Astrocyte (in vitro differentiated cells and primary cell): ENCODE measurements around the gene DCLK1. TPM values are rescaled to one million over a fixed set of nuclear protein-coding genes. Genes with fewer than 3 reads are reported as not detected.

Source experiments
- DNase-seq: peaks from one replicate; pipeline ENCODE4 v3.0.0-alpha.2; 2010; ENCODE audit warnings: low read depth
- FAIRE-seq: peaks from 2 replicates; lab custom pipeline; 2011; peaks lifted over from hg19 to GRCh38; lab: Jason Lieb, UNC
- H2AFZ ChIP-seq: 2 replicates; pipeline ENCODE4 v1.6.0; 2012; ENCODE audit warnings: low read depth, low read length, inconsistent platforms
- H3K27ac ChIP-seq: 2 replicates; pipeline ENCODE4 v1.5.1; 2011; ENCODE audit warnings: low read depth, low read length, inconsistent platforms
- H3K27me3 ChIP-seq: 2 replicates; pipeline ENCODE4 v1.6.0; 2011; ENCODE audit warnings: low read length, inconsistent platforms; ENCODE audit not compliant: insufficient read depth
- H3K36me3 ChIP-seq: 2 replicates; pipeline ENCODE4 v1.5.1; 2011; ENCODE audit warnings: low read length, inconsistent platforms; ENCODE audit not compliant: insufficient read depth
- H3K4me1 ChIP-seq: 2 replicates; pipeline ENCODE4 v1.5.1; 2011; ENCODE audit warnings: low read length, inconsistent platforms; ENCODE audit not compliant: insufficient read depth
- H3K4me2 ChIP-seq: 2 replicates; pipeline ENCODE4 v1.6.0; 2012; ENCODE audit warnings: low read length, inconsistent platforms
- H3K4me3 ChIP-seq: 2 replicates; pipeline ENCODE4 v1.5.1; 2011; ENCODE audit warnings: low read depth, mild to moderate bottlenecking, low read length, inconsistent platforms; ENCODE audit not compliant: insufficient read depth
- H3K79me2 ChIP-seq: 2 replicates; pipeline ENCODE4 v1.6.0; 2012; ENCODE audit warnings: mild to moderate bottlenecking, low read length, inconsistent platforms; ENCODE audit not compliant: insufficient read depth
- H3K9ac ChIP-seq: 2 replicates; pipeline ENCODE4 v1.6.0; 2012; ENCODE audit warnings: mild to moderate bottlenecking, low read length, inconsistent platforms
- H3K9me3 ChIP-seq: 2 replicates; pipeline ENCODE4 v1.5.1; 2012; ENCODE audit warnings: low read depth, mild to moderate bottlenecking, low read length, inconsistent platforms; ENCODE audit not compliant: insufficient read depth
- H4K20me1 ChIP-seq: 2 replicates; pipeline ENCODE4 v1.6.0; 2012; ENCODE audit warnings: low read length, inconsistent platforms; ENCODE audit not compliant: insufficient read depth
- H3K27ac Mint-ChIP-seq: one replicate; pipeline ENCODE4 v1.8.0; 2021; ENCODE audit warnings: mild to moderate bottlenecking, mixed read lengths; ENCODE audit not compliant: unreplicated experiment
- H3K27me3 Mint-ChIP-seq: one replicate; pipeline ENCODE4 v1.8.0; 2021; ENCODE audit warnings: low read depth, mixed read lengths; ENCODE audit not compliant: unreplicated experiment
- H3K36me3 Mint-ChIP-seq: one replicate; pipeline ENCODE4 v1.8.0; 2021; ENCODE audit warnings: low read depth, mixed read lengths; ENCODE audit not compliant: unreplicated experiment
- H3K4me1 Mint-ChIP-seq: one replicate; pipeline ENCODE4 v1.8.0; 2021; ENCODE audit warnings: low read depth, mixed read lengths; ENCODE audit not compliant: unreplicated experiment
- H3K4me3 Mint-ChIP-seq: one replicate; pipeline ENCODE4 v1.8.0; 2021; ENCODE audit warnings: mild to moderate bottlenecking, moderate library complexity, mixed read lengths; ENCODE audit not compliant: unreplicated experiment
- H3K9me3 Mint-ChIP-seq: one replicate; pipeline ENCODE4 v1.8.0; 2021; ENCODE audit warnings: mild to moderate bottlenecking, mixed read lengths; ENCODE audit not compliant: unreplicated experiment
- EZH2 ChIP-seq: IDR thresholded peaks from 2 replicates; pipeline ENCODE4 v1.6.1; 2012; ENCODE audit warnings: mild to moderate bottlenecking, low read length, inconsistent platforms; ENCODE audit not compliant: insufficient read depth
- total RNA-seq: library from RNA; stranded (reverse); gene quantifications from 2 replicates; pipeline ENCODE4 v1.2.1, GENCODE V29; 2021
- TF ChIP-seq, protein P1 (sequence below): IDR thresholded peaks from 2 replicates; pipeline ENCODE4 v1.5.1; 2011; ENCODE audit warnings: low read depth, mild to moderate bottlenecking, inconsistent platforms, low read length, moderate library complexity; ENCODE audit not compliant: insufficient read depth

Gene DCLK1
- total RNA-seq, 1 donor from 2014 or later, result 4.9 TPM

DNA sequence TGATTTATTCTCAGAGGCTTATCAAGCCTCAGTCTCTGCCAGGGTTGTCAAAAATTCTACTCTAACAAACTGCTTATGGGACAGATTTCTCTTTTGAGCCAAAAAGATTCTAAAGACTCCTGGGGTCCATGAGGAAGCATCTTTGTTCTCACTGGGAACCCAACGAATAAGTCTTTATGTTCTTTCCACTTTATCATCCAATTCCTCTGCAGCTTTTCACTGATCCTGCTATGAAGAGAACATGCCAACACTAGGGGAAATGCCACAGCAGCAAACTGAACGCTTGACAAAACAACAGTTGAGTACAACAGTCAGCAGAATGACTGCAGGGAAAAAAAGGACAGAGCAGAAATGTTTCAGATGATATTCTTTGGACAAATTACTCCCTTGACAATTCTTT is 22.2 kb downstream of the DCLK1 start:
- Histone ChIP-seq H3K4me3 (no peak overlapping the region), H3K9me3 (no peaks in the 10 kb centered on the region), H3K27ac (no peak overlapping the region), H3K36me3 (no peaks in the 10 kb centered on the region), H2AFZ (no peak overlapping the region), H3K79me2 (no peaks in the 10 kb centered on the region), H3K4me2 (no peak overlapping the region), H3K4me1 (no peaks in the 10 kb centered on the region), H3K9ac (no peak overlapping the region), H4K20me1 (no peaks in the 10 kb centered on the region), H3K27me3 (no peaks in the 10 kb centered on the region)
- H3K36me3 Mint-ChIP-seq, result no peaks in the 10 kb centered on the region
- TF ChIP-seq, protein P1, sequence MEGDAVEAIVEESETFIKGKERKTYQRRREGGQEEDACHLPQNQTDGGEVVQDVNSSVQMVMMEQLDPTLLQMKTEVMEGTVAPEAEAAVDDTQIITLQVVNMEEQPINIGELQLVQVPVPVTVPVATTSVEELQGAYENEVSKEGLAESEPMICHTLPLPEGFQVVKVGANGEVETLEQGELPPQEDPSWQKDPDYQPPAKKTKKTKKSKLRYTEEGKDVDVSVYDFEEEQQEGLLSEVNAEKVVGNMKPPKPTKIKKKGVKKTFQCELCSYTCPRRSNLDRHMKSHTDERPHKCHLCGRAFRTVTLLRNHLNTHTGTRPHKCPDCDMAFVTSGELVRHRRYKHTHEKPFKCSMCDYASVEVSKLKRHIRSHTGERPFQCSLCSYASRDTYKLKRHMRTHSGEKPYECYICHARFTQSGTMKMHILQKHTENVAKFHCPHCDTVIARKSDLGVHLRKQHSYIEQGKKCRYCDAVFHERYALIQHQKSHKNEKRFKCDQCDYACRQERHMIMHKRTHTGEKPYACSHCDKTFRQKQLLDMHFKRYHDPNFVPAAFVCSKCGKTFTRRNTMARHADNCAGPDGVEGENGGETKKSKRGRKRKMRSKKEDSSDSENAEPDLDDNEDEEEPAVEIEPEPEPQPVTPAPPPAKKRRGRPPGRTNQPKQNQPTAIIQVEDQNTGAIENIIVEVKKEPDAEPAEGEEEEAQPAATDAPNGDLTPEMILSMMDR, result no peak
- TF ChIP-seq EZH2, result no peak
- H3K4me1 Mint-ChIP-seq, result no peaks in the 10 kb centered on the region
- no peak overlapping the region for H3K4me3 Mint-ChIP-seq
- H3K9me3 Mint-ChIP-seq, result no peaks in the 10 kb centered on the region
- no peaks in the 10 kb centered on the region for H3K27me3 Mint-ChIP-seq
- DNase-seq (no peak), FAIRE-seq (no peak)
- H3K27ac Mint-ChIP-seq, result no peak overlapping the region

DNA sequence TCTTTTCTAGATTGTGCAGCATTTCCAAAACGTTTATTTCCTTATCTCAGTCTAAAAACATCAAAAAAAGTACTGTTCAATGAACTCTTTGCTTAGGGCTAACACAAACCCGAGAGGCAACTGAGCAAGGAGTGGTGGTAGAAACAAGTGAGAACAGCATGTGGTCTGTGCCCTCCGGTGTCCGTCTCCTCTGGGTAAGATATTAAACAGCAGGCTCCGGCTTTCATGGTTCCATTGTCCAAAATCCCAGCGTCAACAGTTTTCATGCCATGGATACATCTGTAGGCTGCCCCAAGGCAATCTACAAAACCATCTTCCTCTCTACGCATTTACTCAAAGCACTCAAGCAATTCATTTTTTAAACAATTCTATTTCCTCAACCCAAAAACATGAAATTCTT is 22.8 kb downstream of the DCLK1 start:
- Histone ChIP-seq H3K9ac (no peak overlapping the region), H3K79me2 (no peaks in the 10 kb centered on the region), H3K27me3 (no peaks in the 10 kb centered on the region), H3K4me1 (no peaks in the 10 kb centered on the region), H4K20me1 (no peaks in the 10 kb centered on the region), H3K4me2 (no peak overlapping the region), H2AFZ (no peak overlapping the region), H3K36me3 (no peaks in the 10 kb centered on the region), H3K27ac (no peak overlapping the region), H3K4me3 (no peak overlapping the region), H3K9me3 (no peaks in the 10 kb centered on the region)
- no peak overlapping the region for H3K27ac Mint-ChIP-seq
- no peak for TF ChIP-seq EZH2
- TF ChIP-seq, protein P1, result no peak
- FAIRE-seq (no peak), DNase-seq (no peak)
- H3K4me3 Mint-ChIP-seq, result no peak overlapping the region
- no peaks in the 10 kb centered on the region for H3K9me3 Mint-ChIP-seq
- H3K4me1 Mint-ChIP-seq, result no peaks in the 10 kb centered on the region
- H3K36me3 Mint-ChIP-seq, result no peaks in the 10 kb centered on the region
- H3K27me3 Mint-ChIP-seq, result no peaks in the 10 kb centered on the region

DNA sequence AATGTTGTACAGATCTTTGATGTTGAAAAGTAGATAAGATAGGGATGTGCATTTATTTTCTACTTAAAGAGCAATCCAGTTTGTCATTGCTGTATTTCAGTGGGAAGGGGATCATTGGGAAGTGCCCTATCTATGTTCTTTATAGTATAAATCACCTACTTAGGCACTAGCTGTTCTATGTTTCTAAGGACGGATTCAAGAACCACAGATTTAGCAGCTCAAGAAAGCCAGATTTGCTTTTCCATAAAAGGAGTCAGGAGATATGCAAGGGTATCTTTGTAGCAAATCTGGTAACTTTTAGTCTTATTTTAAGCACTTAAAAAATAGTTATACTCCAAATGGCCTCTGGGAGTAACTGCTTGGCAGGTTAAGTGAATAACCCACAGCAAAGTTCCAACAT is 23.7 kb downstream of the DCLK1 start:
- TF ChIP-seq EZH2, result no peak
- TF ChIP-seq, protein P1, result no peak
- no peak for FAIRE-seq

More for the DNA sequence above, 23.7 kb downstream of the DCLK1 start:
- Histone ChIP-seq H4K20me1 (no peaks in the 10 kb centered on the region), H3K4me1 (no peaks in the 10 kb centered on the region), H3K27me3 (no peaks in the 10 kb centered on the region), H3K4me3 (no peak overlapping the region), H3K36me3 (no peaks in the 10 kb centered on the region), H3K79me2 (no peaks in the 10 kb centered on the region), H3K4me2 (no peak overlapping the region), H3K27ac (no peak overlapping the region), H3K9ac (no peak overlapping the region), H3K9me3 (no peaks in the 10 kb centered on the region), H2AFZ (no peak overlapping the region)
- Mint-ChIP-seq H3K9me3 (no peaks in the 10 kb centered on the region), H3K27me3 (no peaks in the 10 kb centered on the region), H3K4me1 (no peaks in the 10 kb centered on the region), H3K36me3 (no peaks in the 10 kb centered on the region), H3K27ac (no peak overlapping the region), H3K4me3 (no peak overlapping the region)
- DNase-seq, result no peak
